Trophoblast cell (in vitro differentiated cells and primary cell): ENCODE data around the gene ENKD1.
A peak's percentile ranks its signal among the peaks of the same experiment; 100 is the strongest.

Source experiments
- DNase-seq, 2 donors: peaks; one replicate each; pipeline ENCODE4 v3.0.0-alpha.2; 2016
- H2AFZ ChIP-seq: 2 replicates; pipeline ENCODE4 v1.6.1; 2013; ENCODE audit warnings: low read length, moderate library complexity, mild to moderate bottlenecking; ENCODE audit not compliant: insufficient read depth, poor library complexity
- H2AK5ac ChIP-seq: 2 replicates; pipeline ENCODE4 v1.6.1; 2013; ENCODE audit warnings: mild to moderate bottlenecking, low read length
- H2BK120ac ChIP-seq: 2 replicates; pipeline ENCODE4 v1.6.1; 2013; ENCODE audit warnings: low read length, mild to moderate bottlenecking, moderate library complexity; ENCODE audit not compliant: insufficient read depth, poor library complexity
- H2BK12ac ChIP-seq: 2 replicates; pipeline ENCODE4 v1.6.1; 2013; ENCODE audit warnings: mild to moderate bottlenecking, low read length, moderate library complexity
- H2BK5ac ChIP-seq: 2 replicates; pipeline ENCODE4 v1.6.1; 2013; ENCODE audit warnings: low read length, low read depth, moderate library complexity, mild to moderate bottlenecking; ENCODE audit not compliant: poor library complexity
- H3K14ac ChIP-seq: 2 replicates; pipeline ENCODE4 v1.6.1; 2013; ENCODE audit warnings: mild to moderate bottlenecking, low read length
- H3K18ac ChIP-seq: 2 replicates; pipeline ENCODE4 v1.6.1; 2013; ENCODE audit warnings: mild to moderate bottlenecking, low read length
- H3K23ac ChIP-seq: 2 replicates; pipeline ENCODE4 v1.6.1; 2013; ENCODE audit warnings: low read length
- H3K27ac ChIP-seq: 2 replicates; pipeline ENCODE4 v1.5.1; 2013; ENCODE audit warnings: low read depth, mild to moderate bottlenecking, inconsistent platforms, low read length, moderate library complexity
- H3K27me3 ChIP-seq: 2 replicates; pipeline ENCODE4 v1.6.1; 2013; ENCODE audit warnings: inconsistent platforms, mild to moderate bottlenecking, low read length, moderate library complexity; ENCODE audit not compliant: insufficient read depth
- H3K36me3 ChIP-seq, 2 experiments: 1 replicate in 1 of 2; 2 replicates in 1 of 2; pipeline ENCODE4 v1.6.1; 2013; ENCODE audit warnings: low read length in 2 of 2, mild to moderate bottlenecking in 2 of 2, moderate library complexity in 1 of 2; ENCODE audit not compliant: insufficient read depth in 2 of 2, control insufficient read depth in 1 of 2
- H3K4ac ChIP-seq: 2 replicates; pipeline ENCODE4 v1.6.1; 2013; ENCODE audit warnings: low read depth, mild to moderate bottlenecking, low read length, moderate library complexity
- H3K4me1 ChIP-seq, 2 experiments: 1 replicate in 1 of 2; 2 replicates in 1 of 2; pipeline ENCODE4 v1.6.1; 2013; ENCODE audit warnings: low read length in 2 of 2, mild to moderate bottlenecking in 2 of 2, moderate library complexity in 1 of 2; ENCODE audit not compliant: insufficient read depth in 2 of 2, control insufficient read depth in 1 of 2
- H3K4me2 ChIP-seq: 2 replicates; pipeline ENCODE4 v1.6.1; 2013; ENCODE audit warnings: inconsistent platforms, mild to moderate bottlenecking, low read length, moderate library complexity
- H3K4me3 ChIP-seq: 2 replicates; pipeline ENCODE4 v1.5.1; 2013; ENCODE audit warnings: mild to moderate bottlenecking, low read depth, low read length, inconsistent platforms
- H3K79me1 ChIP-seq: one replicate; pipeline ENCODE4 v1.6.1; 2013; ENCODE audit warnings: low read length
- H3K79me2 ChIP-seq: 2 replicates; pipeline ENCODE4 v1.6.1; 2013; ENCODE audit warnings: low read length, mild to moderate bottlenecking; ENCODE audit not compliant: control insufficient read depth, insufficient read depth, poor library complexity
- H3K9ac ChIP-seq: 2 replicates; pipeline ENCODE4 v1.6.1; 2013; ENCODE audit warnings: mild to moderate bottlenecking, low read length
- H3K9me3 ChIP-seq: 2 replicates; pipeline ENCODE4 v1.6.1; 2013; ENCODE audit warnings: low read depth, mild to moderate bottlenecking, control low read depth, inconsistent platforms, low read length; ENCODE audit not compliant: insufficient read depth
- H4K12ac ChIP-seq: 2 replicates; pipeline ENCODE4 v1.6.1; 2013; ENCODE audit warnings: low read depth, mild to moderate bottlenecking, low read length, moderate library complexity
- H4K8ac ChIP-seq: 2 replicates; pipeline ENCODE4 v1.6.1; 2013; ENCODE audit warnings: low read depth, mild to moderate bottlenecking, low read length, moderate library complexity
- H4K91ac ChIP-seq: one replicate; pipeline ENCODE4 v1.6.1; 2013; ENCODE audit warnings: low read depth, mild to moderate bottlenecking, low read length, moderate library complexity
- WGBS: extraction: QIAGEN DNeasy Blood & Tissue Kit; methylation state at CpG from one replicate; pipeline ENCODE4 v1.1.7; 2013; ENCODE audit warnings: missing lambda C conversion rate; ENCODE audit not compliant: insufficient read length, insufficient coverage; ENCODE audit errors: extremely low coverage; 5-methylcytosine and 5-hydroxymethylcytosine counted together

The ENKD1 gene

DNA sequence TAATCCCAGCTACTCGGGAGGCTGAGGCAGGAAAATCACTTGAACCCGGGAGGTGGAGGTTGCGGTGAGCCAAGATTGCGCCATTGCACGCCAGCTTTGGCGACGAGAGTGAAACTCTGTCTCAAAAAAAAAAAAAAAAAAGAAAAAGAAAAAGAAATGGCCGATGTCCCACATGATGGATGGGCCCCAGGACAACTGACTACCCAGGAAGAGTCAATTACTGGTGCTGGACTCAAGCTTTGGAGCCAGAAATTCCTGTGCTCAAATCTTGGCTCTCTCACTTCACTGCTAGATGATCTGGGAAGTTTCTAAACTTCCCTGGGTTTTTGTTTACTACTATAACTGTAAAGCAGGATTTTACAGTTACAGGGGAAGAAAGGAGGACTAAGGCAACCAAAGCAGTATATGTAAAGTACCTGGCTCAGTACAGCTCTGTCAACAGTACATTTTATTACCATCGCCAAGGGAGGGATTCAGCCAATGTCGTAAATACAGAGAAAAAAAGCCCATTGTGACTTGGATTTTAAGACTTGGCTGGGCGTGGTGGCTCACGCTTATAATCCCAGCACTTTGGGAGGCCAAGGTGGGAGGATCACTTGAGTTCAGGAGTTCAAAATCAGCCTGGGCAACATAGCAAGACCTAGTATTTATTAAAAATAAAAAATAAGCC lies 11.9 kb upstream of the ENKD1 start:
- Histone ChIP-seq H3K14ac (no peak overlapping the region), H3K27ac (peak overlapping the region; percentile 20), H3K79me2 (no peaks in the 10 kb centered on the region), H4K91ac (no peak overlapping the region), H3K4me2 (no peak overlapping the region), H2BK5ac (no peak overlapping the region), H3K79me1 (peaks cover 4% of the 10 kb centered on the region), H2AFZ (no peak overlapping the region), H2AK5ac (no peak overlapping the region), H3K4me3 (no peak overlapping the region), H3K18ac (no peak overlapping the region), H3K27me3 (no peaks in the 10 kb centered on the region), H3K9ac (no peak overlapping the region), H3K4me1 (peaks cover 11 to 14% of the 10 kb centered on the region in 2 experiments), H4K8ac (no peak overlapping the region), H2BK120ac (no peak overlapping the region), H3K23ac (no peak overlapping the region), H3K9me3 (no peaks in the 10 kb centered on the region), H3K4ac (no peak overlapping the region), H4K12ac (no peak overlapping the region), H2BK12ac (no peak overlapping the region), H3K36me3 (peaks cover 20 to 31% of the 10 kb centered on the region in 2 experiments)
- no CpG with 5 or more reads among the region's 12 CpGs for WGBS
- peak in 1 of 2 donors; percentile 56 for DNase-seq

DNA sequence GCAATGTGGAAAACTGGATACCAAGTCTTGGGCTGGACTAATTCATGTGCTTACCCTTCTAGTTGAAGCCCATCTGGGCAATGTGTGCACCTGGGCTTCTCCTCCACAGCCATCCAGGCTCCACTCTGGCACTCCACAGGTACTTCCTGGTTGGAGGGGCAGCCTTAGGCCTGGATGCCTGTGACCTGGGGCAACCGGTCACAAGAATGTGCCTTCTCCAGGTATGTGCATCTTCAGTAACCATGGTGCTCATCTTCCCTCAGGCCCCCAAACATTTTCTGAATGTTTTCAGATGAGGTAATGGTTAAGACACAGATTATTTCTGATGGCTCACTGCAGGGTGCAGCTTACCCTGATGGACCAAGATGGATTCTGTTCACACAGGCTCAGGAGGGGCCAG lies 11.2 kb upstream of the ENKD1 start:
- Histone ChIP-seq H4K12ac (no peak overlapping the region), H2BK12ac (no peak overlapping the region)

DNA sequence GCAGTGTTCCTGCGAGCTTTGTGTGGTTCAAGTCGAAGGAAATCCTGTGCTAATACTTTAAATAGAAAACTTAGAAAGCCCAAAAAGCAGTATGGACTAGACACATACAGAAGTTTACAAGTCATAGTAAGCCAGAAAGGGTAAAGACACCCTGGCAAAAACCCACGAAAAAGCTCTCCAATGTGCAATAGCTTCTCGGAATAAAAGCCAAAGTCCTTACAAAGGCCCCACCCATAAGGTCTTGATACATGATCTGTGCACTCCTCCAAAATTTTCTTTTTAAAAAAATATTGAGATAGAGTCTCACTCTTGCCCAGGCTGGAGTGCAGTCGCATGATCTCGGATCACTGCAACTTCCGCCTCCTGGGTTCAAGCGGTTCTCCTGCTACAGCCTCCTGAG lies 10.4 kb upstream of the ENKD1 start:
- no peak for DNase-seq
- Histone ChIP-seq H3K9me3 (no peaks in the 10 kb centered on the region), H2BK12ac (no peak overlapping the region), H3K4ac (no peak overlapping the region), H2BK120ac (peak overlapping the region; percentile 74), H3K14ac (no peak overlapping the region), H3K4me3 (no peak overlapping the region), H3K18ac (no peak overlapping the region), H3K4me2 (no peak overlapping the region), H3K9ac (no peak overlapping the region), H3K4me1 (peaks cover 11 to 14% of the 10 kb centered on the region in 2 experiments), H3K36me3 (peaks cover 16 to 24% of the 10 kb centered on the region in 2 experiments), H2AFZ (no peak overlapping the region), H3K27ac (peak overlapping the region; percentile 32), H3K27me3 (no peaks in the 10 kb centered on the region), H4K12ac (no peak overlapping the region), H2AK5ac (no peak overlapping the region), H2BK5ac (no peak overlapping the region), H3K23ac (no peak overlapping the region), H4K91ac (peak overlapping the region; percentile 70), H3K79me2 (no peaks in the 10 kb centered on the region), H3K79me1 (peaks cover 4% of the 10 kb centered on the region), H4K8ac (no peak overlapping the region)
- no CpG with 5 or more reads among the region's 8 CpGs for WGBS

More for the DNA sequence above, 11.2 kb upstream of the ENKD1 start:
- no CpG with 5 or more reads among the region's 1 CpG for WGBS
- peak overlapping the region; percentile 74 for H2BK120ac ChIP-seq
- H3K27ac ChIP-seq: peak overlapping the region; percentile 52
- no peak overlapping the region for H3K14ac ChIP-seq
- peak overlapping the region; percentile 70 for H4K91ac ChIP-seq
- no peak overlapping the region for H3K23ac ChIP-seq
- H2BK5ac ChIP-seq: no peak overlapping the region
- peak overlapping the region; percentile 28 for H3K4me2 ChIP-seq
- H3K4me3 ChIP-seq: no peak overlapping the region
- peaks cover 16 to 24% of the 10 kb centered on the region in 2 experiments for H3K36me3 ChIP-seq
- no peak overlapping the region for H3K9ac ChIP-seq
- peaks cover 11 to 14% of the 10 kb centered on the region in 2 experiments for H3K4me1 ChIP-seq
- H3K27me3 ChIP-seq: no peaks in the 10 kb centered on the region
- H3K79me1 ChIP-seq: peaks cover 4% of the 10 kb centered on the region
- no peak overlapping the region for H3K4ac ChIP-seq
- no peak overlapping the region for H3K18ac ChIP-seq
- H3K79me2 ChIP-seq: no peaks in the 10 kb centered on the region
- DNase-seq: peak; percentile 97 to 99
- no peak overlapping the region for H4K8ac ChIP-seq
- H2AK5ac ChIP-seq: no peak overlapping the region
- no peak overlapping the region for H2AFZ ChIP-seq
- H3K9me3 ChIP-seq: no peaks in the 10 kb centered on the region

DNA sequence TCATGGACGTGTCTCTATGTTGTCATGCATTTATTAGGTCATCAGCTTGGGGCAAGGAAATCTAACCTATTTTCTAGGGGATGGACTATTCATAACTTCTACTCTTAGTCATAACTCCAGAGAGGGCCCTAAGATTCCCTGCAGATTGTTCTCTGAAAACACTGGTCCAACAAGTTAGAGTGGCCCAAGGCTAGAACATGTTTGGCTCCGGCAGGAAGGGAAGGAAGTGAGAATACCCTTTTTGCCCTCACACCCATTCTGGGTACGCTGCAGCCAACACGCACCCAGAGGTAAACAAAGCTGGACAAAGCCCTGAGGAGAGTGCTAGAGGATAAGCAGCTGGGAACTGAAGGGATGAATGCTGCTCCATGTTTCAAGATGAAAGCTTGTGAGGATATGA lies 10.0 kb upstream of the ENKD1 start:
- Histone ChIP-seq H3K23ac (no peak overlapping the region), H3K27ac (peak overlapping the region; percentile 32), H3K4me3 (no peak overlapping the region), H3K4me2 (no peak overlapping the region), H2BK120ac (no peak overlapping the region), H3K9ac (no peak overlapping the region), H2AK5ac (no peak overlapping the region), H3K27me3 (no peaks in the 10 kb centered on the region), H3K36me3 (peaks cover 16 to 24% of the 10 kb centered on the region in 2 experiments), H3K9me3 (no peaks in the 10 kb centered on the region), H3K4ac (no peak overlapping the region), H3K79me2 (no peaks in the 10 kb centered on the region), H4K8ac (no peak overlapping the region), H2AFZ (no peak overlapping the region), H2BK5ac (no peak overlapping the region), H2BK12ac (no peak overlapping the region), H4K91ac (no peak overlapping the region), H3K79me1 (peaks cover 4% of the 10 kb centered on the region), H3K14ac (no peak overlapping the region), H3K4me1 (peaks cover 11 to 14% of the 10 kb centered on the region in 2 experiments), H3K18ac (no peak overlapping the region), H4K12ac (no peak overlapping the region)
- WGBS: no CpG with 5 or more reads among the region's 4 CpGs
- peak; percentile 80 to 93 for DNase-seq
